ENCODE results near the gene B3GNT2.

The B3GNT2 gene

GRCh38 chr2:62215306-62216064 lies 19.6 kb downstream of the B3GNT2 start:
- H3K4me1 ChIP-seq (ENCODE audit: insufficient read depth, low read length), result no peaks in the 10 kb centered on the region
- no peak overlapping the region for H3K4me2 ChIP-seq (ENCODE audit: insufficient read depth, low read length)
- no peak overlapping the region for H2AFZ ChIP-seq (ENCODE audit: low read depth, low read length)
- H3K27ac ChIP-seq (ENCODE audit: low read length), result no peak overlapping the region
- TF ChIP-seq CTCF (IDR thresholded peaks at IDR 0.05; ENCODE audit: borderline replicate concordance, extremely low read depth, low read length, poor library complexity, severe bottlenecking), result no peak
- no peak for TF ChIP-seq EZH2 (IDR thresholded peaks at IDR 0.05; ENCODE audit: borderline replicate concordance, low read depth, low read length, severe bottlenecking)
- peaks cover 11% of the 10 kb centered on the region for H3K9me3 ChIP-seq (ENCODE audit: insufficient read depth, low read length, severe bottlenecking)
- peaks cover 96% of the 10 kb centered on the region for H3K79me2 ChIP-seq (ENCODE audit: insufficient read depth, low read length)
- no peak overlapping the region for H3K9ac ChIP-seq (ENCODE audit: low read depth, low read length)
- ATAC-seq (ENCODE audit: insufficient read depth, low read depth), result no peak
- H3K27me3 ChIP-seq (ENCODE audit: insufficient read depth, low read length, poor library complexity), result no peaks in the 10 kb centered on the region
- 0 out of 2 replicates have a peak, but pooled peaks cover 10% of the 10 kb centered on the region for H3K36me3 ChIP-seq (ENCODE audit: insufficient read depth, low read length)
- no peak overlapping the region for H3K4me3 ChIP-seq (ENCODE audit: low read depth in 1 of 2, low read length in 2 of 2)
- peaks cover 32% of the 10 kb centered on the region for H4K20me1 ChIP-seq (ENCODE audit: insufficient read depth, low read length)
- no peak for DNase-seq

GRCh38 chr2:62216113-62216512 lies 20.2 kb downstream of the B3GNT2 start:
- Histone ChIP-seq H3K4me1 (ENCODE audit: insufficient read depth, low read length) (0 out of 2 replicates have a peak, but pooled peaks cover 2% of the 10 kb centered on the region), H3K4me3 (ENCODE audit: low read depth in 1 of 2, low read length in 2 of 2) (no peak overlapping the region), H3K4me2 (ENCODE audit: insufficient read depth, low read length) (no peak overlapping the region), H3K9ac (ENCODE audit: low read depth, low read length) (no peak overlapping the region), H3K79me2 (ENCODE audit: insufficient read depth, low read length) (peaks cover 95% of the 10 kb centered on the region), H3K27me3 (ENCODE audit: insufficient read depth, low read length, poor library complexity) (no peaks in the 10 kb centered on the region), H3K9me3 (ENCODE audit: insufficient read depth, low read length, severe bottlenecking) (peaks cover 11% of the 10 kb centered on the region), H4K20me1 (ENCODE audit: insufficient read depth, low read length) (peaks cover 32% of the 10 kb centered on the region), H2AFZ (ENCODE audit: low read depth, low read length) (no peak overlapping the region), H3K27ac (ENCODE audit: low read length) (no peak overlapping the region), H3K36me3 (ENCODE audit: insufficient read depth, low read length) (0 out of 2 replicates have a peak, but pooled peaks cover 10% of the 10 kb centered on the region)
- DNase-seq (no peak), ATAC-seq (ENCODE audit: insufficient read depth, low read depth) (no peak)
- no peak for TF ChIP-seq CTCF (IDR thresholded peaks at IDR 0.05; ENCODE audit: borderline replicate concordance, extremely low read depth, low read length, poor library complexity, severe bottlenecking)
- no peak for TF ChIP-seq EZH2 (IDR thresholded peaks at IDR 0.05; ENCODE audit: borderline replicate concordance, low read depth, low read length, severe bottlenecking)

GRCh38 chr2:62216616-62217015 lies 20.7 kb downstream of the B3GNT2 start:
- no peak for DNase-seq
- no peaks in the 10 kb centered on the region for H3K27me3 ChIP-seq (ENCODE audit: insufficient read depth, low read length, poor library complexity)
- peaks cover 95% of the 10 kb centered on the region for H3K79me2 ChIP-seq (ENCODE audit: insufficient read depth, low read length)
- no peak for ATAC-seq (ENCODE audit: insufficient read depth, low read depth)
- peaks cover 9% of the 10 kb centered on the region for H3K9me3 ChIP-seq (ENCODE audit: insufficient read depth, low read length, severe bottlenecking)
- H3K4me3 ChIP-seq (ENCODE audit: low read depth in 1 of 2, low read length in 2 of 2), result no peak overlapping the region
- H2AFZ ChIP-seq (ENCODE audit: low read depth, low read length), result no peak overlapping the region
- no peak overlapping the region for H3K9ac ChIP-seq (ENCODE audit: low read depth, low read length)
- no peak overlapping the region for H3K4me2 ChIP-seq (ENCODE audit: insufficient read depth, low read length)
- H3K36me3 ChIP-seq (ENCODE audit: insufficient read depth, low read length), result 0 out of 2 replicates have a peak, but pooled peaks cover 7% of the 10 kb centered on the region
- no peak overlapping the region for H3K27ac ChIP-seq (ENCODE audit: low read length)
- H3K4me1 ChIP-seq (ENCODE audit: insufficient read depth, low read length), result 0 out of 2 replicates have a peak, but pooled peaks cover 3% of the 10 kb centered on the region
- TF ChIP-seq CTCF (IDR thresholded peaks at IDR 0.05; ENCODE audit: borderline replicate concordance, extremely low read depth, low read length, poor library complexity, severe bottlenecking) (no peak), EZH2 (IDR thresholded peaks at IDR 0.05; ENCODE audit: borderline replicate concordance, low read depth, low read length, severe bottlenecking) (no peak)
- peaks cover 32% of the 10 kb centered on the region for H4K20me1 ChIP-seq (ENCODE audit: insufficient read depth, low read length)

Data from DND-41 (cell line).